ENCODE measurements around the gene SENP1.

SENP1 gene

GRCh38 chr12:48015954-48016353, 89.9 kb downstream of the SENP1 start:
- DNase-seq = no peak

- no peak for DNase-seq
Measured at GRCh38 chr12:48015129-48015528, 90.8 kb downstream of the SENP1 start.

GRCh38 chr12:48013287-48013686, 92.6 kb downstream of the SENP1 start:
- DNase-seq = no peak

GRCh38 chr12:48012070-48012469, 93.8 kb downstream of the SENP1 start:
- no peak for DNase-seq

- DNase-seq = no peak
Measured at GRCh38 chr12:48010366-48010970, 95.4 kb downstream of the SENP1 start.

- no peak for DNase-seq
Measured at GRCh38 chr12:48009471-48009870, 96.4 kb downstream of the SENP1 start.

GRCh38 chr12:48008950-48009349, 96.9 kb downstream of the SENP1 start:
- DNase-seq = no peak

- no peak for DNase-seq
Measured at GRCh38 chr12:48008349-48008748, 97.5 kb downstream of the SENP1 start.

- no peak for DNase-seq
Measured at GRCh38 chr12:48007206-48007605, 98.7 kb downstream of the SENP1 start.

- no peak for DNase-seq
Measured at GRCh38 chr12:48005750-48006021, 100.2 kb downstream of the SENP1 start.

- DNase-seq = no peak
Measured at GRCh38 chr12:48005001-48005749, 100.7 kb downstream of the SENP1 start.

GRCh38 chr12:48004053-48004941, 101.6 kb downstream of the SENP1 start, which contains the start of gene COL2A1:
TSS of gene COL2A1 (minus strand) at chr12:48004476. CDS start at chr12:48004321, 155 bp downstream.
- peak; percentile 81 for DNase-seq

GRCh38 chr12:48003226-48004052, 102.4 kb downstream of the SENP1 start:
- peak; percentile 56 for DNase-seq

- DNase-seq = peak; percentile 42
Measured at GRCh38 chr12:48002773-48003218, 103.1 kb downstream of the SENP1 start.

GRCh38 chr12:48002414-48002730, 103.5 kb downstream of the SENP1 start:
- no peak for DNase-seq

GRCh38 chr12:48001505-48002413, 104.1 kb downstream of the SENP1 start:
- DNase-seq = peak; percentile 39

- DNase-seq = peak; percentile 12
Measured at GRCh38 chr12:48000878-48001504, 104.9 kb downstream of the SENP1 start.

GRCh38 chr12:47999816-48000215, 106.1 kb downstream of the SENP1 start:
- no peak for DNase-seq

- no peak for DNase-seq
Measured at GRCh38 chr12:47997321-47997720, 108.6 kb downstream of the SENP1 start.

- DNase-seq = no peak
Measured at GRCh38 chr12:47995981-47996401, 109.9 kb downstream of the SENP1 start.

- DNase-seq = no peak
Measured at GRCh38 chr12:47993491-47993890, 112.4 kb downstream of the SENP1 start.
